GM13977 (cell line): ENCODE data around the gene LZIC.

Experiments used
- DNase-seq: peaks from one replicate; pipeline ENCODE4 v3.0.0; 2012; ENCODE audit warnings: low spot score
- in situ Hi-C: fragments of 300-500 bp; cut with MboI; formaldehyde crosslinking; loops from one replicate; pipeline ENCODE4 v1.12.0; 2022; ENCODE audit warnings: low sequenced_read_pairs, low pct_unique_long_range_greater_than_20kb, mixed read lengths, inconsistent platforms; ENCODE audit not compliant: unreplicated experiment
- TF ChIP-seq, protein P1 (sequence below): IDR thresholded peaks from 2 replicates; pipeline ENCODE4 v1.5.1; 2012; ENCODE audit warnings: mild to moderate bottlenecking, control low read depth; ENCODE audit not compliant: insufficient read depth; ENCODE audit errors: extremely low read depth, missing control alignments

Gene LZIC

DNA sequence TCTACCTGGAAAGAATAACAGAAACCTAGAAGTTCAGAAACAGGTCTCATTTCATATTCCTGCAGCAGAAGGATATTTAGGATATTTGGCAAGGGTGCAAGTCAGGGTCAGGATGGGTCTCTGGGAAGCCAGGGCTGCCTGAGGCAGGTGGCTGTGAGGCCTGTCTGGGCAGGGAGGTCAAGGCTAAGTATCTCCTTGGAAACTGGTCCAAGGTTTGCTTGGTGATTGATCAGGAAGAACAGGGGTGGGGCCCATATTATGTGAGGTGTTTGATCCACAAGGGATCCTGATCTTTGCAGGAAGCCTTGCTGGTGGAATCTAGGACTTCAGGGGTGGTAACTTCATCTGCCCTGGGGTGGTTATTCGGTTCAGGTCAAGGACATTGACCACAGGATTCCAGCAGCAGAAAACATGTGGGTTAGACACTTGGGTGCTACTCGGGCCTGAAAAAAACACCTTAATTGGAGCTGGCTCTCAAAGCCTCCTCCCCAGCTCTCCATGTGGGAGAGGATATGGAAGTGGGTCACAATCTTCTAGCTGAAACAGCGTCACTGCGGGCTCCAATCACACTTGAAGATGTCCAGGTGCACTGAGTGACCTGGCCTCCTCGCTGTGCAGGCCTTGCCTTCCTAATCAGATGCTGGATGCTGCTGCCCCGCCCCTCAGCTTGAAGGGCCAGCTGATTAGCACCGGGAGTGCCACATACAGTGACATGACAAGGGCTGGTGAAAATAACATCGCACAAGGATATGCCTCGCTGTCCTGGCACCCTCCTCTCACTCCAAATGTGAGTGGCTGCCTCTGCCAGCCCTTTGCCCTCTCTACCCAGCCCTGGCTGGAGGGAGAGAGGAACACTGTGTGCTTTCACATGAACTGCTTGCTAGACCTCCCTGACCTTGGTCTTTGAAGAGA is 41.8 kb downstream of the LZIC start:
- no peak for DNase-seq
- in situ Hi-C loops = no loop called here
- TF ChIP-seq, protein P1, sequence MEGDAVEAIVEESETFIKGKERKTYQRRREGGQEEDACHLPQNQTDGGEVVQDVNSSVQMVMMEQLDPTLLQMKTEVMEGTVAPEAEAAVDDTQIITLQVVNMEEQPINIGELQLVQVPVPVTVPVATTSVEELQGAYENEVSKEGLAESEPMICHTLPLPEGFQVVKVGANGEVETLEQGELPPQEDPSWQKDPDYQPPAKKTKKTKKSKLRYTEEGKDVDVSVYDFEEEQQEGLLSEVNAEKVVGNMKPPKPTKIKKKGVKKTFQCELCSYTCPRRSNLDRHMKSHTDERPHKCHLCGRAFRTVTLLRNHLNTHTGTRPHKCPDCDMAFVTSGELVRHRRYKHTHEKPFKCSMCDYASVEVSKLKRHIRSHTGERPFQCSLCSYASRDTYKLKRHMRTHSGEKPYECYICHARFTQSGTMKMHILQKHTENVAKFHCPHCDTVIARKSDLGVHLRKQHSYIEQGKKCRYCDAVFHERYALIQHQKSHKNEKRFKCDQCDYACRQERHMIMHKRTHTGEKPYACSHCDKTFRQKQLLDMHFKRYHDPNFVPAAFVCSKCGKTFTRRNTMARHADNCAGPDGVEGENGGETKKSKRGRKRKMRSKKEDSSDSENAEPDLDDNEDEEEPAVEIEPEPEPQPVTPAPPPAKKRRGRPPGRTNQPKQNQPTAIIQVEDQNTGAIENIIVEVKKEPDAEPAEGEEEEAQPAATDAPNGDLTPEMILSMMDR = no peak

DNA sequence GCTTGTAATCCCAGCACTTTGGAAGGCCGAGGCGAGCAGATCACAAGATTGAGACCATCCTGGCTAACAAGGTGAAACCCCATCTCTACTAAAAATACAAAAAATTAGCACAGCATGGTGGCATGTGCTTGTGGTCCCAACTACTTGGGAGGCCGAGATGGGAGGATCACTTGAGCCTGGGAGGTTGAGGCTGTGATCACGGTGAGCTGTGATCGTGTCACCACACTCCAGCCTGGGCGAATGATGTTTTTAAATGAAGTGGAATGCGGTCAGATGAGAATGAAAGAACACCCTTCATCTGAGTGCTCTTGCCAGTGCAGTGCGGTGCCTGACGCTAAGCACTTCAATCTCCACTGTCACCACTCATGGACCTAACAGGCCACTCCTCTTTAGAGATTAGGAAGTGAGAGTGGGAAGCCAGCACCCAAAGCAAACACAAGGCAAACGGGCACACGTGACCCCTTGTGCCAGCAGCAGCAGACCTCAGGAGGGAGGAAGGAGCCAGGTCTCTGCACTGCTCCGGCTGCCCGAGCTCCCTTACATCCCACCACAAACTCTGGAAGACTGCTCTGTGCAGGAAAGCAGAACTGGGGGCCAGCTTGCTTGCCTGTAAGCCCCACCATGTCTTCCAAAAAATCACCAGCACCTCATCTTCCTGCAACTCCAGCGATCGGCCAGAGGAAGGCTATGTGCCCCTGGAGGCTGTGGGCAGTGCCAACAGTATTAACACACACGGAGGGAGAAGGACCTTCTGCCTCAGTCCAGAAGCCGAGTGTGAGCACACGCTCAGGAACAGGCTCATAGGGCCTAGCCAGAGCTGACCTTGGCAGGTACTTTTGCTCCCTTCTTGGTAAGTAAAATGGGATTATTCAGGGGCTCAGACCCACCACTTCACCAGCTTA is 42.8 kb downstream of the LZIC start:
- DNase-seq = no peak
- in situ Hi-C loops = no loop called here
- TF ChIP-seq, protein P1 = no peak

DNA sequence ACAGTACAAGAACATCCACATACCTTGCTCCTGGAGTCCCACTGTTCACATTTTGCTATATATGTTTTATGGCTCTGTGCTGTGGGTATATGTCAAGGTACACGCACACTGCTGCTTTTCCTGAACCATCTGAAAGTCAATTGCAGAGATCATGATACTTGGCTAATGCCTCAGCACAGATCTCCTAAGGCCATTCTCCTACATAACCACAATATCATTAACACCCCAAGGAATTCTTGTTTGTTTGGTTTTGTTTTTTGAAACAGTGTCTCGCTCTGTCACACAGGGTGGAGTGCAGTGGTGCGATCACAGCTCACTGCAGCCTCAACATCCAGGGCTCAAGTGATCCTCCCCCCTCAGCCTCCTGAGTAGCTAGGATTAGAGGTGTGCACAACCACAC is 49.1 kb downstream of the LZIC start:
- TF ChIP-seq, protein P1 = no peak
- no peak for DNase-seq
- in situ Hi-C loops = no loop called here

DNA sequence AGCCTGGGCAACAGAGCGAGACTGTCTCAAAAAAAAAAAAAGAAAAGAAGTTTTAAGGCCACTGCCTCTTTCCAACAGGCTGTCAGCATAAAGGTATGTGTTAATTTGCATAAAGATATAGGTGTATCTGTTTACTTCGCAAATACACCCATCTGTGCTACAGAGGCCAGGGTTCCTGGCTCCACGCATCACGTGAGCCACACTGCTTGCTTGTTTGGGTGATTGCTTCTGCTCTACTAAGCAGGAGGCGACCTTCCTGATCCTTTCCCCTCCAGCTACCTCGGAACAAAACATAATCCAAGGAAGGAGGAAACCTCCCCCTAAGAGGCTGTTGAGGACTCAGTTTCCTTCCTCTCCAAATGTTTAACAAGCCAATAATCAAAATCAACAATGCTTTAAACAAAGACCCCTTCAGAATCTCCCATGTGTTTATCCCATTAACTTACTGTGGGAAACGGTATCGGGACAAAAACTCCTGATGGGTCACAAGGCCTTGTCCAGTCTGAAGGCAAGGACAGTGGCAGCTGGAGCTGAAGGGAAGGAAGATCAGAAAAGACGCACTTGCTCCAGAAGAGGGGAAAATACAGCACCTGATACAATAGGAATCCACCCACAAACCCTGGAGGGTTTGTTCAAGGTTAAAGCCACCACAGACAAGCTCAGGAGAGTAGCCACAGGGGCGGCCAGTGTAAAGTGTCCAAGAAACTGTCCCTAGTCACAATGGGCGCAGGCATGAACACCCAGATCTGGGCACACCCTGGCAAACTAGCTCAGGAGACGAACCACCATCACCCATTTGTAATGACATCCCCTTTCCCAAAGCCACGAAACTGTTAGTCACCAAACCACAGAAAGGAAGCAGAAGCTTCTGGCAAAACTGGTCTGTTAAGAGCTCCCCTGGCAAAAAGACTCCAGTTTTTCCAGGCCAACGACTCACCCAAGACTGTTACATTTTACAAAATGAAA is 50.3 kb downstream of the LZIC start:
- in situ Hi-C loops = no loop called here
- no peak for DNase-seq
- TF ChIP-seq, protein P1 = no peak

DNA sequence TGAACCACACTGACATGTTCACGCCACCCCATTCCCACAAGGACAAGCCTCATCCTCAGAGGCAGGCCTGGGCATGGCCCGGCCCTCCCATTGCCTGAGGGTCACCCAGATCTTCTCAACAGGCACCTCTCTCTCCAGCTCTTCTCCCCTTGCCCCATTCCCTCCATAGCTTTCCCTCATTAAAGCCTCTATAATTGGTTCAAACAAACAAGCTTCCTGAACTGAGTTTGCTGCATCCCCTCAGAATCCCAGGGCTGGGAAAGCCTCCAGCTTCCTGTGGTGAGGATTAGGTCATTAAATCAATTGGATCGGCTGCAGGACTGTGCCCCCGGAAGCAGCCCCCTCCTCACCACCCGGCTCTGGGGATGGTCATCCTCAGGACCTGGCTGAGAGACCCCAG is 52.0 kb downstream of the LZIC start:
- DNase-seq = no peak
- in situ Hi-C loops = no loop called here
- TF ChIP-seq, protein P1 = no peak

DNA sequence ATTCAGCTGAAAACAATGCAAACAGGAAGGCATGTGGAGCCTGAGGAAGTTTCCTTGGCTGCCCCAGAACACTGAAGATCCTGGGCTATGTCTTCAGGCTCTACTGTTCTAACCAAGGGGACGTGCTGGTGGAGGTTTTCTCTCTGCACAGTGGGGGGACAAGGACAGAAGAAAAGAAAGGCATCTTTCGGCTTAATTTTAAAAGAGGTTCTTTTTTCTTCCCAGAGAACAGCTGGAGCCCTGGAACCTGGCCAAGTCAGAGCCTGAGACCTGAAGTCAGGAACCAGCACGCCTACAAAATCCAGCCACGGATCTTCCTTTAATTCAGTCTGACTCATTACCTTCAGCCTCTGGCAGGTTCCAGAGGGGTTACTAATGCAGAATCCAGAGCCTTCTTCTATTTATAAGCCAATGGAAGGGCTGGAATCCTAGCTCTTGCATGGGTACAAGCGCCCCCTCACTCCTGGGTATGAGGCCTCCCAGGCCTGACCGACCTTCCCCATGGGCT is 52.9 kb downstream of the LZIC start:
- TF ChIP-seq, protein P1 = no peak
- no peak for DNase-seq
- in situ Hi-C loops = no loop called here
